HG02588 (cell line): ENCODE measurements around the gene MACROD1.

Experiments used
- ATAC-seq: cut with Tn5 transposase; IDR thresholded peaks from one replicate; pipeline ENCODE4 v1.9.1; 2021; ENCODE audit warnings: mild to moderate bottlenecking, moderate library complexity; ENCODE audit not compliant: unreplicated experiment

Gene MACROD1

DNA sequence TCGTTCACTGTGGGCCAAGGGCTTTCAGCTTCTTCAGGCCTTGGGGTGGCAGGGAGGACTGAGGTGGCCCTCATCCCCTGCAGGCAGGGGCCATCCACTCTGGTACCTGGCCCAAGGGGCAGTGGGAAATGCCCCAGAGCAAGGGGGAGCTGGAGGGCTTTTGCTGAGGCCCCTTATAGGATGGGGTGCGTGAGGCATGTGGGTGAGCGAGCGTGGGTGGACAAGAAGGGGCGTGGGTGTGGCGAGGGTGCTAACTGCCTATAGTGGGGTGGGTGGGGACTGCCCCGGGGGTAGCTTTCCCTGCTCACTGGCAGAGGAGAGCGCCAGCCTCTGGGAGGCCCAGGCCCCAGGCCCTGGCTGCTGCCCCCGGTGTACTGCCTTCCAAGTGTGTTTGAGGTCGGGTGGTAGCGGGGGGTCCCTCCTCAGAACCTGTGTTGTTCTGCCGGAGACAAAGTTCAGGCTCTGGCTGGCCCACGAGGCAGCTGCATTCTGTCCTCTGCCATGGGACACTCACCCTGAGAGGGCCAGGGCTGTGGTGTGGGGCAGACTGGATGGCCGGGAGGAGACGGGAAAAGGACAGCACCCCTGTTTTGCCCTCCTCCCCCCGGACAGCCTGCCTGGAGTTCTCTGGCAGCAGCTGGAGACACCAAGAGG lies 126.8 kb downstream of the MACROD1 start:
- ATAC-seq, result no peak

DNA sequence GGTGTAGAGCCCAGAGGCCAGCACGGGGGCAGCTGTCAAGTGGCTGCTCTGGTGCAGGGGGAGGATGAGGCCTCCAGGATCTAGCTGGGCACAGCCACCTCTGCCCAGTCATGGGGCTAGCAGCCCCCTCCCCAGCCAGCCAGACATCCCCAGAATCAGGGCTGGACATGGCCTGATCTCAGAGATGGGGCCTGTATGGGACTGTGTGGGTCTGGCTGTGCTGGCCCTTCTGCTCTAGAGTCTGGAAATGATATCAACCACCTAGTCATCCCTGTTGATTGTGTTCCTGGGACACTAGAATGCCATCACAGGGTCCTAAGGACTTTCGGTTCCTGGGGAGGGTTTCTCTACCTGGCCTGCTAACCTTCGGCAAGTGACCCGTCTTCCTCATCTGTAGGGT lies 127.4 kb downstream of the MACROD1 start:
- ATAC-seq, result no peak

- ATAC-seq, result no peak
Observed at GRCh38 chr11:64037027-64037634, 128.8 kb downstream of the MACROD1 start.

GRCh38 chr11:64036087-64037026 lies 129.6 kb downstream of the MACROD1 start:
- ATAC-seq, result no peak

DNA sequence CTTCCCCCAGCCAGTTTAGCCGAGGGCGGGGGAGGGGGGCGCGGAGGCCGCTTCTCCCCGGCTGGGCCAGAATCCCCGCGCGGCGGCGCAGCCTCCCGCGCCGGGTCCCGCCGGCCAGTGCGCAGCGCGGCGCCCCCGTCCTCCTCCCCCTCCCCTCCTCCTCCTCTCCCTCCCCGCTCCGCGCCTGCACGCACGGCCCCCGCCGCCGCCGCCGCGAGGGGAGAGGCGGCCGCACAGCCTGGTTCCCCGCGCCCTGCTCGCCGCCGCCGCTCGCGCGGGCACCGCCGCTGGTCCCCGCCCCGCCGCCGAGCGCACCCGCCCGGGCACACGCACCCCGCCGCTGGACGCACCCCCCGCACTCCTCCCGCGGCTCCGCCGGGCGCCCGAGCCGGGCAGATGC lies 130.3 kb downstream of the MACROD1 start, which contains the start of gene FLRT1:
FLRT1 (plus strand) TSS at position 356 of the 400 bp plus-strand sequence. CDS start 80,337 bp downstream, outside the sequence.
- no peak for ATAC-seq

GRCh38 chr11:64035081-64035524 lies 130.8 kb downstream of the MACROD1 start:
- ATAC-seq, result no peak

GRCh38 chr11:64034411-64034811 lies 131.5 kb downstream of the MACROD1 start:
- ATAC-seq, result no peak

GRCh38 chr11:64032050-64032449 lies 133.9 kb downstream of the MACROD1 start:
- ATAC-seq, result no peak

DNA sequence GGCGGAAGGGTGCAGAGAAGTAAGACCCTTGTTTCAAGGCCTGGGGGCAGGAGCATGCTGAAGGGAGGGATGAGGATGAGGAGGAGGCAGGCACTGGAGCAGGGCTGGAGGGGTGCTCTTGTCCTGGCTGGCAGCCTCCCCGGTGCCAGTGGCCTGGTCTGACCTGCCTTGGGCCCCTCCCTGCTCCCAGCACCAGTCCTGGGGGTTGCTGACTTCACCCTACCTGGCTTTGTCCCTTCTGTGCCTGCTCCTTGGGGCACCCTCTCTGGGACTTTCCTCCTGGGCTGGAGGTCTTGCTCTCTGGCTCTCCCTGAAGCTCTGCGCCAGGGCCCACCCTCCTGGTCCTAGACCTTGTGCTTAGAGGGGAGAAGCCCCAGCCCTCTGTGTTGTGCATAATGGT lies 134.9 kb downstream of the MACROD1 start:
- ATAC-seq, result no peak

DNA sequence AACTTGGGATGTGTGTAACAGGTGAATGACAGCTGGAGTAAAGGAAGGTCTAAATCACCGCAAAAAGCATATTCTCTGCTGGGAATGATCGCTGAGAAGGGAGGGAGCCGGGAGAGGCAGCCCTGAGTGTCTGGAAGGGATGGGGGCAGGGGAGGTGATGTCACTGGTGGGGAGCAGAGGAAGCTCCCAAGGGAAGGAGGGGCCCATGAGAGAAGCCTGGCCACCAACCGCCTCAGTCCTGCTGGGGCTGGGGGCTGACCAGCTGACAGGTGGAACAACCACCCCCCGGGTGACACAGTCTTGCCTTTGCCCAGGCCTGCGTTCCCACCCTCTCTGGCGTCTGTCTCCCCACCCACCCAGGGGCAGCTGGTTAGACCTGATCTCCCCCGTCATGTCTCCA lies 136.1 kb downstream of the MACROD1 start:
- ATAC-seq, result no peak

DNA sequence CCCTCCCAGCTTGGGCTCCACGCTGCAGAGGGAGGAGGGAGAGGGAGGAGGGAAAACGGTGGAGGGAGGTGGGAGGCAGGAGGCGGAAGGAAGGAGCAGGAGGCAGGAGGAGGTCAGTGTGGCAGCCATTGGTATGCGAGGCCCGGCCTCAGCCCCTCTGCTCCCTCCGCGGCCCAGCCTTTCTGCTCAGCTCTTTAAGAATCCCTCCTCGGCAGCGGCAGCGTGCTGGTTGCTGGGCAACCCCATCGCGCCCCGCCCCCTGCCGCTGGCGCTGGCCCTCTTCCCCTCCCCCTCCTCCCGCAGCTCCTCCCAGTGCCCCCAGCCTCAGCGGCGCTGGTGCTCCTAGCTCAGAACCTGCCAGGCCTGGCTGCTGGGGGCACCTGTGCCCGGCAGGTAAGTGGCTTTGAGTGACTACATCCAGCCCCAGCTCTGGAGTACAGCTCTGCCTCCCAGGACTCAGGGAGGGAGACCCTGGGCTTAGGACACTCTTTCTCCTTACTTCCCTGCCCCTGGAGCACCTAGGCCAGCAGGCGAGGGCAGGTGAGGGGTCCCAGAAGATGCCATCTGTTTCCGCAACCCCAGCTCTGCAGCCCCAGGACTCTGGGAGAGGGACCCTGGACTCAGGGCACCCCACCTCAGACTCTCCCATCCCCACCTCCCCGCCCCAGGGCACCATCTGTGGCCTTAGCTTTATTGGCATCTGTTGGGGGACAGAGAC lies 137.4 kb downstream of the MACROD1 start:
- ATAC-seq, result no peak

- ATAC-seq, result no peak
Observed at GRCh38 chr11:64027651-64028397, 138.1 kb downstream of the MACROD1 start.

- no peak for ATAC-seq
Observed at GRCh38 chr11:64026575-64027205, 139.2 kb downstream of the MACROD1 start.

DNA sequence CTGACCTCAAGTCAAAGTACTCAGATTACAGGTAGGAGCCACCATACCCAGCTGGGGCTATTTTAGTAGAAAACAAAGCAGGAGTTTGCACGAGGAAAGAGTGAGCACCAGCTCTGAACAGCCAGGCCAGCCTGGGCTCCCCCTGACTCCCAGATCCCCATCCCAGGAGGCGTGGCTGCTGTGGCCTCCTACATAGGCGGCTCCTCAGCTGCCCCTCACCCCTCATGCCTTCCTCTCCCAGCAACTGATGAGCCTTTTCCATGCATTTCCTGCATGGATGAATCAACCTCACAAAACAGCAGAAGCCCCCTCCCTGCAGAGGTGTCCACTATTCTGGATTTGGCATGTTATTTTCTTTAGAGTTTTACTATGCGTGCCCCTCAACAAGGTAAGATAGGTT lies 140.7 kb downstream of the MACROD1 start:
- ATAC-seq, result no peak

DNA sequence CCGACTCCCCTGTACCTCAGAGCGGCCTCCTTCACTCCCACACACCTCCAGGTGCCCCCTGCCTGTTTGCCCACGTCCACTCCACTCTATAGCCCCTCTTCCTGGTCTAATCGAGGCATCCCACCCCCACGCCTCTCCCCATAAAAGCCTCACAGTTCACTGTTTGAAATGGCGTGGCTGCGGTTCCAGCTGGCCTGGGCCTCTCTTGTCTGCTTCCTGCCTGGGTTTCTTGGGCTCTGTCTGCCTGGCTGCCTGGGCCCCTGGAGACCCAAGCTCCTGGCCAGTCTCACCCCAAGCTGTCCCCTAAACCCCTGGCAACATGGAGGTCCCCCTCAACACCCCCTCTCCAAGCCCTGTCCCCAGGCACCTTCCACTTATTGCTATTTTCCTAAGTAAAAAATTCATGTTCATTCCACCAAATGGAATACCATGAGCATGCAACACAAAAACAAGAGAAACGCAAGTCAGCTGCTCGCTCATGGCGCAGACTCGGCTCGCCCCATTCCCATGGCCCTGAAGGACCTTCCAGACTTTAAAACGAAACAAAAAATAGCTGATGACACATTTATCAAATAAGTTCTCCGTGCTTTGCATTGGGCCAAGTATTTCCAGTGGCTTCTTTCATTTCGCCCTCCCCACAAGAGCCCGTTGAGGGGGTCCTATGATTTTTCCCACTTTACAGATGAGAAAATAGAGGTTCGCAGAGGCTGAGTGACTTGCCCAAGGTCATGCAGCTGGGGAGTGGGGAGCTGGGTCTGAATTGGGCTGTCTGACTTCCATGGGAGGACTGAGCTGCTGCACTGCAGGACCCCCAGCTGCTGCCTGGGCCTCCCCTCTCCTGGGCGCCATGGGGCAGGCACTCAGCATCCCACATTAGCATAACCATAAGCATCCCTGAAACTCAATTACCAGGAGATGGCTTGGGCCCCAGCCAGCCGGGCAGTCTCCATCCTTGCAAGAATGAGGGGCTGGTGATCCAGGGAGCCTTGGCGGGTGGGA lies 141.9 kb downstream of the MACROD1 start:
- ATAC-seq, result no peak

GRCh38 chr11:64022125-64022784 lies 143.7 kb downstream of the MACROD1 start:
- ATAC-seq, result no peak

GRCh38 chr11:64021757-64022093 lies 144.2 kb downstream of the MACROD1 start:
- no peak for ATAC-seq
